Kidney (tissue), 14 donors: Measurements from ENCODE around the gene ANKH. TPM values are rescaled to one million over a fixed set of nuclear protein-coding genes. Genes with fewer than 3 reads are reported as not detected.

Experiments
- DNase-seq, 5 donors: peaks; one replicate each; pipeline ENCODE4 v3.0.0-alpha.2; 2013 to 2020
- FAIRE-seq: peaks from 2 replicates; lab custom pipeline; 2012; peaks lifted over from hg19 to GRCh38; lab: Jason Lieb, UNC
- H3K27ac ChIP-seq, 2 donors: one replicate each; pipeline ENCODE4 v1.7.0; 2013; ENCODE audit warnings: low read depth in 2 of 2, low read length in 2 of 2, inconsistent platforms in 1 of 2
- H3K27me3 ChIP-seq: one replicate; pipeline ENCODE4 v1.7.1; 2013; ENCODE audit warnings: low read length, inconsistent platforms; ENCODE audit not compliant: control insufficient read depth, insufficient read depth
- H3K36me3 ChIP-seq, 3 donors: one replicate each; pipeline versions ENCODE4 v1.7.0 to v1.7.1; 2013; ENCODE audit warnings: low read length in 3 of 3, control low read depth in 1 of 3, inconsistent platforms in 1 of 3; ENCODE audit not compliant: insufficient read depth in 3 of 3, control insufficient read depth in 2 of 3
- H3K4me1 ChIP-seq, 3 donors: one replicate each; pipeline versions ENCODE4 v1.7.0 to v1.7.1; 2013; ENCODE audit warnings: low read length in 3 of 3, inconsistent platforms in 1 of 3, low read depth in 1 of 3; ENCODE audit not compliant: control insufficient read depth in 2 of 3, insufficient read depth in 2 of 3
- H3K4me3 ChIP-seq, 3 donors: one replicate each; pipeline versions ENCODE4 v1.7.0 to v1.8.1; 2013; ENCODE audit warnings: low read length in 3 of 3, control low read depth in 1 of 3, inconsistent platforms in 1 of 3
- H3K9ac ChIP-seq, 3 donors: one replicate each; pipeline versions ENCODE4 v1.7.0 to v1.7.1; 2013; ENCODE audit warnings: low read length in 3 of 3, control low read depth in 1 of 3, inconsistent platforms in 1 of 3
- H3K9me3 ChIP-seq, 3 donors: one replicate each; pipeline versions ENCODE4 v1.7.0 to v1.7.1; 2013; ENCODE audit warnings: low read length in 3 of 3, control low read depth in 1 of 3, inconsistent platforms in 1 of 3; ENCODE audit not compliant: control insufficient read depth in 2 of 3, insufficient read depth in 1 of 3
- CTCF ChIP-seq: IDR thresholded peaks from 3 replicates; pipeline ENCODE4 v1.5.1; 2012; ENCODE audit warnings: mild to moderate bottlenecking, moderate library complexity, borderline replicate concordance; ENCODE audit not compliant: insufficient read depth; ENCODE audit errors: extremely low read depth
- intact Hi-C: fragments of 100-400 bp; cut with DNase I; formaldehyde crosslinking; loops from one replicate; pipeline ENCODE4 v1.11.1; 2022
- polyA plus RNA-seq: library from polyadenylated mRNA; stranded (reverse); fragments of 350-450 nt; fragmentation: Illumina TruSeq; extraction: RNeasy Lipid Tissue Mini Kit (QIAGEN cat#74804); gene quantifications from one replicate; pipeline ENCODE4 v1.2.3, GENCODE V29; 2014; ENCODE audit warnings: low read depth, low replicate concordance; ENCODE audit not compliant: insufficient read depth
- total RNA-seq: library from RNA; stranded (reverse); fragmentation: NEBNext Ultra II Directional; extraction: Animal tissue kit (Norgen Biotek cat#: 25700); gene quantifications from one replicate; pipeline ENCODE4 v1.2.1, GENCODE V29; 2021
- donor health status: control.
- donor health status: control.
- donor health status: control.
- donor health status: control.
- donor health status: control.
- donor health status: DM: yes; HTN: yes; CAD: no.
- donor health status: Normal renal cell carcinoma (clear cell type).

ANKH gene
- total and polyA plus RNA-seq, 2 donors from 2014 or later: 19.0 to 44.6 TPM

GRCh38 chr5:14895301-14895700, 23.7 kb upstream of the ANKH start:
- Histone ChIP-seq H3K9ac (no peak overlapping the region), H3K27ac (no peak overlapping the region), H3K36me3 (no peaks in the 10 kb centered on the region), H3K4me3 (no peak overlapping the region), H3K27me3 (no peaks in the 10 kb centered on the region), H3K9me3 (no peaks in the 10 kb centered on the region), H3K4me1 (no peaks in the 10 kb centered on the region)
- no peak for FAIRE-seq
- intact Hi-C loops: no loop called here
- no peak for DNase-seq
- TF ChIP-seq CTCF: no peak

DNA sequence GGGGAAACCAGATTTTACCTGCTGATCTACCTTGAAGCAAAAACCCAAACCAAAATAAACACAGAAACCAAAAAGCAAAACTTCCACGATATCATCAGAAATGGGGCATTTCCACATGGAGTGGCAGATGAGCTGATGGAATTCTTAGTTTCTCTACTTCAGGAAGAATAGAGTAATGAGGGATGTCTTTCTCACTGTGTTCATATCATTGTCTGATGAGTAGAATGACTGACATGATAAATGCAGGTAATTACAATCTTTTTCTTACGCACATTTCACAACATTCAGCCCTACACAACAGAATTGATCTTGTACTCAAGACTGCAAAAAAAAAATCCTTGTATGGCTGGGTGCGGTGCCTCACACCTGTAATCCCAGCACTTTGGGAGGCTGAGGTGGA, 23.2 kb upstream of the ANKH start:
- no peaks in the 10 kb centered on the region for H3K9me3 ChIP-seq
- H3K4me1 ChIP-seq: no peaks in the 10 kb centered on the region
- H3K36me3 ChIP-seq: no peaks in the 10 kb centered on the region
- intact Hi-C loops: no loop called here
- TF ChIP-seq CTCF: no peak
- FAIRE-seq (no peak), DNase-seq (no peak)
- no peak overlapping the region for H3K4me3 ChIP-seq
- no peaks in the 10 kb centered on the region for H3K27me3 ChIP-seq
- no peak overlapping the region for H3K27ac ChIP-seq
- H3K9ac ChIP-seq: no peak overlapping the region

DNA sequence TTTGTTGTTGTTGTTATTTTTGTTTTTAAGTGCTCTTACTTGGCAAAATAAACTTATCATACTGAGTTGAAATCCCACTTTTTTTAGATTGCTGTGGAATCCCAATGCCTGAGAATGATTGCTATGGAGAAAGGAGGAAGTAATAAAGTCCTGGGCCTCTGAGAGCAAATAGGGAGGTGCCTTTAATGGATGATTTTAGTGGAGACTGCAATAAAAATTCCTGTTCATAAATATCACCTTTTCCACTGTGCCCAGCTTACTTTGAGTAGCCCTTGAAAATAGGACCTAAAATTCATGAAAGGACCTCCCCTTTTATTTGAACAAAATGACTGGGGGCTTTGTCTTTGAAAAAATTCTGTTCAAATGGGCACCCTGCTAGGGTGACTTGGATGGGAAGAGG, 21.8 kb upstream of the ANKH start:
- Histone ChIP-seq H3K27ac (no peak overlapping the region), H3K27me3 (no peaks in the 10 kb centered on the region), H3K36me3 (no peaks in the 10 kb centered on the region), H3K9me3 (no peaks in the 10 kb centered on the region), H3K4me3 (no peak overlapping the region), H3K4me1 (no peaks in the 10 kb centered on the region), H3K9ac (no peak overlapping the region)
- intact Hi-C loops: no loop called here
- no peak for TF ChIP-seq CTCF
- DNase-seq (no peak), FAIRE-seq (no peak)

- Histone ChIP-seq H3K36me3 (no peaks in the 10 kb centered on the region), H3K9ac (no peak overlapping the region), H3K27me3 (no peaks in the 10 kb centered on the region), H3K27ac (no peak overlapping the region), H3K4me3 (no peak overlapping the region), H3K4me1 (no peaks in the 10 kb centered on the region), H3K9me3 (no peaks in the 10 kb centered on the region)
- no peak for DNase-seq
- no peak for FAIRE-seq
- TF ChIP-seq CTCF: no peak
- intact Hi-C loops: no loop called here
Observed at GRCh38 chr5:14890846-14891245, 19.3 kb upstream of the ANKH start.
